Cerebellar cortex (tissue), 1 donor: ENCODE measurements around the gene CEP85L.
"Not testable (repeated sequence)": the region's sequence is repeated elsewhere in the genome, so short reads cannot be mapped to it uniquely, and the experiment has no call there.

ENCODE experiments used
- DNase-seq: peaks from one replicate; pipeline ENCODE4 v3.0.0-alpha.2; 2015; ENCODE audit warnings: low spot score

The CEP85L gene

DNA sequence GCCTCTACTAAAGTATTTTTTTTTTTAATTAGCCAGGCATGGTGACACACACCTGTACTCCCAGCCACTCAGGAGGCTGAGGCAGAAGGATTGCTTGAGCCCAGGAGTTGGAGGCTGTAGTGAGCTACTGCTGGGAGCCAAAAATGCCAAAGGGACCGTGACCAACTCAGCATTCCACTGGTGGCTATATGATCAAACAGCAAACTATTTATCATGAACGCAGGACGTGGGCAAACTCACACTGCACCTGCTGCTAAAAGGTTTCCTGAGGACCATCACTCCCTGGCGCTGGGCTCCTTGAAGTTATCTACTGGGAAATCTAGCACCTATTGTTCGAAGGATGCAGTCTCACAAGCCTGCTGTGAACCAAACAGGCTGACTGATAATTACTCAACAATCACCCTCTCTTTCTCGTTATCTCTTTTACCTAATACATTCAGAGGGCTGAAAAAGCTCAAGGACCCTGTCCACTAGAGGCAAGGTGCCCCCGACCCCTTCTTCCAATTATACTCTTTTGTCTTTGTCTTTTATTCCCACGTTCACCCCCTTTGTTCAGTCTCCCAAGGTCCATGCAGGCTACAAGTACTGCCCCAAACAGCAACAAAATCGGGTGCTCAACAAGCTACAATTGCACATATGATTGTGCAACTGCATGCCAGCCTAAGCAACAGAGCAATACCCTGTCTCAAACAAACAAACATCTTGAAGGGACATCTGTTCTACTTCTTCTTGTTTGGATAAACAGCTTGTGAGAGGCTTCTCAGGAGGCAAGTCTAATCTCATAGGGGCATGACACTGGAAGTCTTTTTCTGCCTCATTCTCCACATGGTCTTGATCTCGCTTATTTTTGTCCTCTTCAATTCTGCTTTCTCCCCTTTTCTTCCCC, 151.0 kb downstream of the CEP85L start:
- no peak for DNase-seq

DNA sequence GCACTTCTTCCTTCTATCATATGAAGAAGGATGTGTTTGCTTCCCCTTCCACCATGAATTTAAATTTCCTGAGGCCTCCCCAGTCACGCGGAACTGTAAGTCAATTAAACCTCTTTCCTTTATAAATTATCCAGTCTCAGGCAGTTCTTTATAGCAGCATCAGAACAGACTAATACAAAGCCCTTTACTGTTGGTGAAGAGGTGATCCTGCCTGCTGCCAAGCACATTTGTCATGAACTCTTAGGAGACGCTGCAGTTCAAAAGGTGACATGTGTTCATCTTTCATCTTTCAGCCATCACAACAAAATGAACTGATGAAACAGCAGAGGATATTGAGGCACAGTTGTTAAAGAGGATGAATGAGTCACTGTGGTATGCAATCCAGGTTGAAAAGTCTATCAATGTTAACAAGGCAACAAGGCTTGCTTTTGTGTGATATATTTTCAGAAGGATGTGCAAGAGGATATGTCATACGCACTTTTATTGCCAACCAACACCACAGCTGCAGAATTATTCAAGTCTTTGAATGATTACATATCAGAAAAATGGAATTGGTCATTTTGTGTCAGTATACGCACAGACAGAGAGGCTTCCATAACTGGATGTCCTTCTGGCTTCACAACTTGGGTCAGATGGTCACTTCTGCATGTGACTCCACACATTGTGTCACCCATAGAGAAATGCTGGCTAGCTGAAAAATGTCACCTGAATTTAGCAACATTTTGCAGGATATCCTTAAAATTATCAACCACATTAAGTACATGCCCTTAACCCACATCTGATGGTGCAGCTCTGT, 155.7 kb downstream of the CEP85L start:
- no peak for DNase-seq

DNA sequence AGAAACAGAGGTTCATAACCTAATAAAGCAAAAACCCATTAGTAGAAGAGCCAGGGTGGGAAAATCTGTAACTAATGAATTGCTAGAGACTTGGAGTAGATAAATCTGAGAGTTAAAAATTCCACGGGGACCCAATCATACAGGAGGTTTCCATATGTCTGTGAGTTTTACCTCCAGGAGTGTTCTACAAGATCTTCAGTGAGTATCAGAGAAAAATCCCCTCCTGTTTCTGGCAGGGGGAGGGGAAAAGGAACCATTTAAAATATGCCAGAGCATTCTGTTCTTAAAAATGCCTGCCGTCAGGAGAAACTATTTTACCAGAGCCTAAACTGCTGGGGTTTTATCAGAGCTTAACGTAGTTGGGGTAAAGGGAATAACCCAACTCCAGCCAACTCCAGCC, 157.3 kb downstream of the CEP85L start:
- DNase-seq, result no peak

DNA sequence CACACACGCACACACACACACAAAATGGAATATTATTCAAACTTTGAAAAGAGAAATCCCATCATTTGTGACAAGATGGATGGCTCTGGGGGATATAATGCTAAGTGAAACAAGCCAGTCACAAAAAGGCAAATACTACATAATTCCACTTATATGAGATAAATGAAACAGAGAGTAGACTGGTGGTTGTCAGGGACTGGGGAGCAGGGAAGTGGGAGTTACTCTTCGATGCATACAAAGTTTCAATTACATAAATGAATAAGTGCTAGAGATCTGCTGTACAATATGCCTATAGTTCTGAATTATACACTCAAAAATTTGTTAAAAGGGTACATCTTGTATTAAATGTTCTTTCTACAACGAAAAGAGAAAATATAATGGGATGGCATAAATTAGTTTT, 161.4 kb downstream of the CEP85L start:
- DNase-seq, result no peak

DNA sequence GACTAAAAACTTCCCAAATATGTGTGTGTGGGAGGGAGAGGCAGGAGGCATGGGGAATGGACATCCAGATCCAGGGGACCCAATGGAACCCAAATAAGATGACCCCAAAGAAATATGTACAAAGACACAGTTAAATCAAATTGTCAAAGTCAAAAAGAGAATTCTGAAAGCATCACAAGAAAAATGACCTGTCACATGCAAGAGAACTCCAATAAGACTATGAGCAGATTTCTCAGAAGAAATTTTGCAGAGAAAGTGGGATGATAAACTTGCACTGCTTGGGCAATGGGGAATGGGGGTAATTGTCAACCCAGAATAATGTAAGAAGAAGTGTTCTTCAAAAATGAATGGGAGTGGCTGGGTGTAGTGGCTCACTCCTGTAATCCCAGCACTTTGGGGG, 162.8 kb downstream of the CEP85L start:
- DNase-seq, result no peak

DNA sequence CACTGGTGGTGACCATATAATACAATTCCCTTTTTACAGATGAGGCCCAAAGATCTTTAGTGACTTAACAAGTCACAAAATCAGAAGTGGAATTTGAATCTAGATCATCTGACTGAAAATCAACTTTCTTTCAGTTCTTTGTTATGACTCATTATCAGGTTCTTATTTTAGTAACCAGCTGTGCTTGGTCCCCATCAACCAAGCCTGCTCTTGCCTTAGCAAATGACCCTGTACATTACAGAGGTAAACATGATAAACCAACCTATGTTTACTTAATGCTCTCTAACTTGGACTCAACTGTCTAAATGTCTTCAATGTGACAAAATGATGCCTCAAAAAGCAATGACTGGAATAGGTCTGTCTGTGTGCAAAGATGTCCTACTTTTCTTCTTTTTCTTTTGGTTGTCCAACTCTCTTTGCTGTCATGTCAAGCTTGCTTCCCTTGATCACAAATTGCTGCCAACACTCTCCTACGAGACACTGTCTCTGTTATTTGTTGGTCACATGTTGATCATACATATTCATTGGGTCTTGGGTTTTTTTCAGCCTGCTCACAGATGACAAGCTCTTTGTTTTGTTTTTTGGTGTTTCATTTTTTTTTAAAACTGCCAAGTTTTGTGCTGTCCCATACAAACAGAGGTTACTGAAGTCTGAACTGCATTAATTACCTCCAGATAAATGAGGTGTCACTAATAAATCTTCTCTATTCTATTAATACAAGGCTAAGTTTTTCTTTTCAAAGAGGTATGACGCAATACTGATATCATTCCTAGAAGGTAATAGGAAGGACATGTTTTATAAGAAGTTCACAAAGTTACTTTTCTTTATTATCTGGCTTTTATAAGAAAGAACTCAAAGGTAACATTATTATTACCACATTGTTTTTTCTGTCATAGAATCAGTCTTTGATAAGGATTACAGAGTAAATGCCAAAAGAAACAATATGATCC, 165.5 kb downstream of the CEP85L start:
- no peak for DNase-seq

DNA sequence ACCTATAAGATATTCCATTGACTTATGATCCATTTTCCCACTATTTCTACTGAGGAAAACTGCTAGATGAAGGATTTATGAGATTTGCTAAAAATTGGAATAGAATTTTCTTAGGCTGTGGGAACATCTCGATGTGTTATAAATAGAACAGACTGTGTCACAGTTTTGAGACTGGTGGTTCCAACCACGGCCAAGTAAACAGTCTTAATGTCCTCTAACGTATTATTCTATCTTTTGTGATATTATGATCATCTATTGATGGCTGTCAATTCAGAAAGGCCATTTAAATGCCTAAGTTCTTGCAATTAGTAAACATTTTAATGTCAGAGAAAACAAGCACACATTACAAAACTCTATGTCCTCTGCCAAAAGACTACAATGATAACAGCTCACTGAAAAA, 174.8 kb downstream of the CEP85L start:
- peak; percentile 27 for DNase-seq

DNA sequence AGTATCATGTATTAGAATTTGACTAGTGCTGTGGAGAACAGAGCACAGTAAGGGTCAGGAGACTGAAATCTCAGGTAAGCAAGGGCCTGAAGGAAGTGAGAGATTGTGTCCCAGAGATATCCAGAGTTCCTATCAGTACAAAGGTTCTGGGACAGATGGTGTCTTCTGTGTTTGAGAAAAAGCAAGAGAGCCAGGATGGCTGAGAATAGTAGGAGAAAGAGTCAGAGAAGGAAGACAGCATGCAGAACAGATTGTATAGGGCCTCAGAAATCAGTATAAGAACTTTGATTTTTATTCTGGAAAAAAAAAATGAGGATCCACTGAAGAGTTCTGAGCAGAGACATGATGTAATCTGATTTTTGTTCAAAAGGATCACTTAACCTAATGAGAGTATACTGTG, 178.1 kb downstream of the CEP85L start:
- no peak for DNase-seq

DNA sequence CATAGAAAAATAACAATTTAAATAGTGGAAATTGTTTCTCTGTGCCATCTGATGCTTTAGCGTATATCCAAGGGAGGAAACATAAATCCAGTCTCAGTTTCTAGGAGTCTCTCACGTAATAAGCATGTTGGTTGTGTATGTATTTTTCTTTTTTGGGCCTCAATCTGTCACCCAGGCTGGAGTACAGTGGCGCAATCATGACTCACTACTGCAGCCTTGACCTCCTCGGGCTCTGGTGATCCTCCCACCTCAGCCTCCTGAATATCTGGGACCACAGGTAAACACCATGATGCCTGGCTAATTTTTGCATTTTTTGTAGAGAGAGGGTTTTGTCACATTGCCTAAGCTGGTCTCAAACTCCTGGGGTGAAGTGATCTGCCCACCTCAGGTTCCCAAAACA, 181.9 kb downstream of the CEP85L start:
- DNase-seq, result no peak

DNA sequence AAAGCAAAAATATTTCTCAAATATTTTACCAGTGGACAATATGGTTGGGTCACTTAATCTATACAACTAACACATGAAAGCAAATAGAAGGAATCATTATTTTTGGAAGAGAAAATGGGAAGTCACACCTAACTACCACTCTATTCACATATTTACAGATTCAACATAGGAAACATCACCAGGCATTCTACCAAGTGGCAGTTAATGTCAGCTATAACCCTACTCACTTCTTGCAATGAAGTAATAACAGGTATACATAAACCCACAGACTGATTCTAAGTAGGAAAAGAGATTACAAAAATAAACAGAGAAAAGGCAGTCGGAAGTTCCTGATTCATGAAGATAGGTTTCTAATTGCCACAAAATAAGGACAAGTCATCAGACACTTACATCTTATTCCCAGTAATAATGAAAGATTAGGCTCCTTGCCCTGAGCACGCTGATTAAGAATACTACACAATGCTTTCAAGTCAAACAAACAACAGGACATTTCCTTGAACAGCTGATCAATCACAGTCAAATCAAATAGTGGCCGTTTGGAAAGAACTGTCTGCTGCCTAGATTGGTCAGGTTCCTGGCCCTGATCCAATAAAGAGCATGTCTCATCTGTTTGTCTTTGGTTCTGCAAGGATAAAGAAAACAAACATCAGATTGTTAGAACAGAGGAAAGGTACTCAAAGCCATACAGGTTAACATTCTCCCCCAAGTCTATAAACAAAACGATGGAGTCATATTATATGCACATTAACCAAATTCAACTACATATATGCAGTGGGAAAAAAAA, 182.5 kb downstream of the CEP85L start:
- DNase-seq, result peak; percentile 36

DNA sequence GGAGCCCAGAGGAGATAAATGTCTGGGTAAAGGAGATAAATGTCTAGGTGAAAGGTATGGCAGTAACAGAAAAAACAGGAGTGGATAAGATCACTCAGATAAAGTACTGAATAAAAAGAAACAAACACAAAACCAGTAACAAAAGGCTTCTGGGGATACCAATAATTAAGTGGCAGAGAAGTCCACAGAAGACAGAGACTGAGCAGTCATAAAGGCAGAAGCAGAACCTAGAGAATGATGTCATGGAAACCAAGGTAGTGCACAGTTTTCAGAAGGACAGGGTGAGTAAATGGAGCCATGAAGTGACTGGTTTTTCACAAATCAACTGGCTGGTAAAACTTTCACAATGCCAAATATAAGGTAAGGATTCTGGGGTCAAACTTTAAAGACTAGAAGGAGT, 184.2 kb downstream of the CEP85L start:
- no peak for DNase-seq

DNA sequence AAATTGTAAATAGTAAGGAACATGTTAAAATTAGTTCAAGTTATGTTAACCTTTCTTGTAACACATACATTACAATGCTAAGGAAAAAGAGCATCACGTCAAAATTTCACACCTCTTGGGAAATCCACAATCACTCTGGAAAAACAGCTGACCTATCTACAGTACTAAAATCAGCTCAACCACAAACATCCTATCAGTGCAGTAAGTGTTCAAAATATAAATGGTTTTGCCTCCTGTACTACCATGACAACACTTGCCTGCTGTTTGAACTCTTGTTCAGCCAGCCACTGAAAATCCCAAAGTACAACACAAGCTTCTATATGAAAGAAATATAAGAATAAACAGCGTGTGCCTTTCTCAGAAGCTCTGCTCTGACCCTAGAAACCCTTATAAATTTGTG, 186.8 kb downstream of the CEP85L start:
- DNase-seq, result no peak

DNA sequence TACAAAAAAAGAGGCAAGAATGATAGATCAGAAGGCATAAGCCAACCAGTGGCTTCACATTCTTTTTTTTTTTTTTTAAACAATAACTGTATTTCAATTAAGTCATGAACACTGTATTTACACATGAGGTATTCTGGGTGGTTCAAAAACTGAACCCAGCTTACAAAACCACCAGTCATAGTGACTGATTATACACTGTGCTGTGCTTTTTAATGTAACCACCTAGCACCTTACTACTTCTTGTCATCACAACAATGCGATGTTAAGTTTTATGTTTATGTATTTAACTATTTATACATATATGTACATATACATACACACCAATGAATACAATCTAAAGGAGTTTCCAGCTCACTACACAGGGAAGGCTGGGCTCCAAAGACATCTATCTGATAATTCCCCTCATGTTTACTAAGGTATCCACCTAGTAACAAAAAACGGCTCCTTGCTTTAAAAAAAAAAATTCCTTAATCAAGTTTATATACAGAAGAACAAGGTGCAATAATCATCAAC, 190.4 kb downstream of the CEP85L start:
- DNase-seq, result no peak

DNA sequence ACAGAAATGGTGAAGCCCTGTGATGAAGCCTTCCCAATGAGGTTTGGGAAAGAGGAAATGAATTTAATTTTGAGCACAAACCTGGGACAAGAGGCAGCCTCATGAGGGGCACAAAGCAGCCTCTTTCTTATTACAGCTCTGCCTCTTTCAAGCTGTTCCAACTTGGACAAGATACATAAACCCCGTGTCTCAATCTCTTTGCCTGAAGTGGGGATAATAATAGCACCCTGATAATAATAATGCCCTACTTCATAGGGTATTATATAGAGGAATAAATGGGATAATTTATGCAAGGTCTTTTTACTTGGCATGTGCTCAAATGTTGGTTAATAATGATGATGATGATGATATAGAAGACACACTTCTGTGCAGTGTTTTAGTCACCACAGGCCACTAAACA, 194.4 kb downstream of the CEP85L start:
- DNase-seq, result no peak

DNA sequence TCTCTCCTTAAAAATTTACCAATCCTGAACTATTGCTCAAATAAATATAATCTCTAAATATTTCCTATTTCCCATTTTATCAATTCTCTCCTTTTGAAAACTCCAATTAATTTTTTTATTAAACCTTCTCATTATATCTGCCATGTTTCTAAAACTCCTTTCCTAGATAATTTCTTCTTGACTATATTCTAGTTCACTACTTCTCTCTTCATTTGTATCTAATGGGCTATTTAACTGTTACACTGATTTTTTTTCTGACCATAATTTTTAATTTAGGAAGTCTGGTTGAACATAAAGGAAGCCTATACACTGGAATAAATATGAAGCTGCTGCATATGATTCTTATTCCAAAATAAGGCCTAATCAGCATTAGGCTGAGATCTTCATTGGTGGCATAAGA, 199.6 kb downstream of the CEP85L start:
- no peak for DNase-seq

DNA sequence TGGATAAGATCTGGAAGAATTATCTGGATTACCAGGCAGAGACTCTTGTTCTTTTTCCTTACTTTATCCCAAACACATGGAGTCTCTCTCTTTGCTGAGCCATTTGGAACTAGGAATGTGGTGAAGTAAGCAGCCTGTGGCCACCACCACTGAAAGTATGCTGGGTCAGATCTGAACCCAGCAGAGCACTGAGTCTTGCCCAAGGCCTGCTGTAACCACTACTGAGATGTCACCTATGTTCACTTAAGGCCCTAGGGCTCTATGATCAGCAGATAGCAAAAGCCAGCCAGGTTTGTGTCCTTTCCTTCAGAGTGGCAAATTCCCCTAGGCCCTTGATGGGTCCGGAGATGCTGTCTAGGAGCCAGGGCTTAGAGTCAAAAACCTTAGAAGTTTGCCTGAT, 206.6 kb downstream of the CEP85L start:
- DNase-seq, result no peak

DNA sequence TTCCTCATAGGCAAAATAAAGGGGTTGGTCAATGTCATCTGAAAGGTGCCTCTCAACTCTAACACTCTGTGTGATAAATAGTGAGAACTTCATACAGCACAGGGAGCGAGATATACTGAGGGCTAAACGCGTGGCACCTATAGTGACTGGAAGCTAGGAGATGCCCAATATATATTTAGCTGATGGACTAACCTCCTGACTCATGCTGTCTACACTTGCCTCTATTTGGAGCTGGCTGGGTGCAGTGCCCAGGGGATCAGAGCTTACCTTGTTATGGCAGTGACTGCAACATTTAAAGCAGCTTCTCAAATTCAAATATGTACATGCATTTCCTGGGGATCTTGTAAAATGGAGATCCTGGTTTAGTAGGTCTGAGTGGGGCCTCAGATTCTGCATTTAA, 214.9 kb downstream of the CEP85L start:
- no peak for DNase-seq

DNA sequence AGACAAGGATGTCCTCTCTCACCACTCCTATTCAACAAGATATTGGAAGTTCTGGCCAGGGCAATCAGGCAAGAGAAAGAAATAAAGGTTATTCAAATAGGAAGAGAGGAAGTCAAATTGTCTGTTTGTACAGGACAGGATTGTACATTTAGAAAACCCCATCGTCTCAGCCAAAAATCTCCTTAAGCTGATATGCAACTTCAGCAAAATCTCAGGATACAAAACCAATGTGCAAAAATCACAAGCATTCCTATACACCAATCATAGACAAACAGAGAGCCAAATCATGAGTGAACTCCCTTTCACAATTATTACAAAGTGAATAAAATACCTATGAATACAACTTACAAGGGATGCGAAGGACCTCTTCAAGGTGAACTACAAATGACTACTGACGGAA, 217.2 kb downstream of the CEP85L start:
- not testable (repeated sequence) for DNase-seq

DNA sequence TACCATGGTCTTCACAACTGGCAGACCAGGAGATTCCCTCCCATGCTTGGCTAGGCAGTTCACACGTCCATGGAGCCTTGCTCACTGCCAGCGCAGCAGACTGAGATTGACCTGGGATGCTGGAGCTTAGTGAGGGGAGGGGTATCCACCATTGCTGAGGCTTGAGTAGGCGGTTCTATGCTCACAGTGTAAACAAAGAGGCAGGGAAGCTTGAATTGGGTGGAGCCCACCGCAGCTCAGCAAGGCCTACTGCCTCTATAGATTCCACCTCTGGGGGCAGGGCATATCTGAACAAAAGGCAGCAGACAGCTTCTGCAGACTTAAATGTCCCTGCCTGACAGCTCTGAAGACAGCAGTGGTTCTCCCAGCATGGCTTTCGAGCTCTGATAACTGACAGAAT, 230.1 kb downstream of the CEP85L start:
- not testable (repeated sequence) for DNase-seq

DNA sequence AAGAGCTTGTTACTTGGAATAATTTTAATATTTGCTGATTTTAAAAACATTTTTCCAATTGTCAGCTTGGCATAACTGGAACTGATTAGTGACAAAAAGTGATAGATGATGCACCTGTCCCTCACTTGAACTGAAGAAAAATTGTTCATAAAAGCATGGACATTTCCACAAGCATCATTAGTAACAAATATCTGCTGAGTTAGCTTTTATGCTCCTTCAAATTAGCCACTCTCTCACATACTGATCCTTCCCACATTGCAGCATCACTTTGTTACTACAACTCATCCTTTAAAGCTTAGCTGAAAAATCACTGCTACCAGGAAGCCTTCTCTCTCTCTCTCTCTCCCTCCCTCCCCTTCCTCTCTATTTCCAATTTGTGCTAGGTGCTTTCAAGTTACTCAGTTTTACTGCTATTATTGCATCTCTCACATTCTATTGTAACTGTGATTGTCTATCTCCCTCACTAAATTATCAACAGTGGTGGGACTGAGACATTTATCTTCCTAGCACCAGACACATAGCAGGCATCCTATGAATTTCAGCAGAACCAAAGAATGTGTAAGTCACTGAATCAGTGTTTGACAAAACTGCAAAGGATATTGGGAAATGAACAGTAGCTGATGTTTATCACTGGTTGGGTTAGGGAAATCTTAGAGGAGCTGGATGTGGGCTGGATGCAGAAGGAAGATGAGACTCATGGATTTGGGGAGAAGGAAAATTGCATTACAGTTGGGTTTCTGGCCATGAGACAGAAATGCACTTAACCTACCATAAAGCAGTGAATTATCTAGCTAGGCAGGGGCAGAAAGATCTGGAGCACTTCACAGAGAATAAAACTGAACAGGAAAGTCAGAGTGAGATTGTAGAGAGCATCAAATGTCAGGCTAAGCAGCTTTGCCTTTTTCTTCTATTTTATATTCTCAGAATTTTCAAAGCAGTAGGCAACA, 231.7 kb downstream of the CEP85L start:
- DNase-seq, result no peak
